NCI-H748 (cell line): Measurements from ENCODE around the gene EYS.
"Not testable (repeated sequence)": the region's sequence is repeated elsewhere in the genome, so short reads cannot be mapped to it uniquely, and the experiment has no call there.

Experiments
- DNase-seq: peaks from one replicate; lab custom pipeline; 2025; ENCODE audit not compliant: unreplicated experiment; lab: John Stamatoyannopoulos, UW

The EYS gene

GRCh38 chr6:64012351-64013001 lies 1694.5 kb downstream of the EYS start:
- DNase-seq: peak; percentile 80

GRCh38 chr6:64010666-64011065 lies 1696.4 kb downstream of the EYS start:
- DNase-seq: no peak

DNA sequence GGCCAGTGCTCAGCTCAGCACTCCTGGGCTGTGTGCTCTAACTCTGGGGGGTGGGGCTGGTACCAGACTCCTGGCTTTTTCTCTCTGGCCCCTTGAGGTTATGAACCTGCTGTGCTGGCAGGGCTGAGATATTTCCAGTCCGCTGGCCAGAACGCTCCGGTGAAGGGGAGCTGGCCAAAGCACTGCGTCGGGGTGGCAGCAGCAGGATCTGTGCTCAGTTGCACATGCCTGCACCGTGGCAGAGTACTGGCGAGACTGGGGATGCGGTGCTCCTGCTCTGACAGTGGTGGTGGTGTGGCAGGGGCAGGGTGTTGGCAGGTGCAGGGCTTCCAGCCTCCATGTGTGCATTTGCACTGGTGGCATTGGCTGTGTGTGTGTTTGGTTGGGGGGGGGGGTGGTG lies 1697.0 kb downstream of the EYS start:
- no peak for DNase-seq

- no peak for DNase-seq
Observed at GRCh38 chr6:64006246-64006645, 1700.8 kb downstream of the EYS start.

DNA sequence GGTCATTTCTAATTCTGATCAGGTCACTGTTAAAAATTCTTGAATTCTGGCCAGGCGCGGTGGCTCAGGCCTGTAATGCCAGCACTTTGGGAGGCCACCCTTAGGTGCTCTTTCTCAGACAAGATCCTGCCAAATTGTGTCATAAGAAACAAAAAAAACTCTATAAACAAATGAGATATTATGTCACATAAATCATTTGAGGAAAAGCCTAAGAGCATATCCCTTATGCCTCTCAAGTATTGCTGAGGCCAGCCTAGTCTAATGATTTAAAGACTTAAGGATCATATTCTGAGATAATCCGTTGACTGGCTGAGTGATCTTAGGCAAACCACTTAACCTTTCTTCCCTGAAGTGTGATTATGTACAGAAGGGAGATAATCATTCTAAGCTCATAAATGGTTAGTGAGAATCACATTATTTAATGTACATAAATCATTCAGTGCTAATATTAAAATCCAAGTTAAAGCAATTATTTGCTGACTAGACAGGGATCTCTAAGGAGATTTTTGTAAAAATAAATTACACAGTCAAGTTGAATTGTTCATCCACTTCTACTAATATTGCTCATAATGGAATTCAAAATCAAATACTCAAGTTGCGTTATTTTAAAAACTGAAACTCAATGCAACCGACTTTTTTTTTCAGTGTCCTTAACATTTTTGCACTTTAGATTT lies 1706.1 kb downstream of the EYS start:
- peak; percentile 18 for DNase-seq

- DNase-seq: no peak
Observed at GRCh38 chr6:63999613-64000012, 1707.4 kb downstream of the EYS start.

DNA sequence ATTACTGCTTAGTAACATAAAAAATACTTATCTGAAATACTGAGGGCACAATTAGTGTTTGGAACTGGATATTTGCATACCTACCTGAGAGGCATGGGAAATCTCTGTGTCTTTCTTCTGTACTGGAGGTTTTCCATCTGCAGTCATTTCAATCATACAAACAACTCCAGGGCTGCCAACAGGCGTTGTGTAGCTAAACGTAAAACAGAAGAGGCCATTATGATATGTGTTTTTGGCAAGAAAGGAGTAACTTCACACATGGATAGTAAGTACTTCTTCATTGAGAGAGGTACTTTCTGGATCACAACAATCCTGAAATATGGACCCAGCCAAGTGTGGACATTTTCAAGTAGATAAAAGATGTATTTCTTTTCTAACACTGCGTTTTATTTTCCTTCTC lies 1708.0 kb downstream of the EYS start:
- DNase-seq: no peak

- DNase-seq: no peak
Observed at GRCh38 chr6:63997734-63998133, 1709.3 kb downstream of the EYS start.

GRCh38 chr6:63997221-63997620 lies 1709.8 kb downstream of the EYS start:
- DNase-seq: no peak

- DNase-seq: no peak
Observed at GRCh38 chr6:63985223-63985622, 1721.8 kb downstream of the EYS start.

GRCh38 chr6:63975699-63976098 lies 1731.3 kb downstream of the EYS start:
- DNase-seq: no peak

- DNase-seq: no peak
Observed at GRCh38 chr6:63968650-63969049, 1738.4 kb downstream of the EYS start.

DNA sequence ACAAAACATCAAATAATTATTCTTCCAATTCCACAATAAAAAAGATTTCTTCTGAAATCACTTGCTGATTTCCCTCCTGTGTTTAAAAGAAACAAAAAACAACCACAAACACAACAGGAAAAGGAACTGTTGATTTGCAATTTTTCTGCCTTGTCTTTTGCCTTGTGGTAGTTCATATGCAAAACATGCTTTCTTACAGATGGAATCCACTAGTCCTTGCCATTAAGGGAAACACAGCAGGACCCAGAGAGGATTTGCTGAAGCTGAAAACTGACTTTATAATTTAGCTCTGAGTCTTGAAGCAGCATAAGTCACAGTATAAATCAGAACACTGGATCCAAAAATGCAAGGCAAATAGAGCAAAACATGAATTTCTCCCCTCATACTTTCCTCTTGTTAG lies 1742.7 kb downstream of the EYS start:
- DNase-seq: no peak

DNA sequence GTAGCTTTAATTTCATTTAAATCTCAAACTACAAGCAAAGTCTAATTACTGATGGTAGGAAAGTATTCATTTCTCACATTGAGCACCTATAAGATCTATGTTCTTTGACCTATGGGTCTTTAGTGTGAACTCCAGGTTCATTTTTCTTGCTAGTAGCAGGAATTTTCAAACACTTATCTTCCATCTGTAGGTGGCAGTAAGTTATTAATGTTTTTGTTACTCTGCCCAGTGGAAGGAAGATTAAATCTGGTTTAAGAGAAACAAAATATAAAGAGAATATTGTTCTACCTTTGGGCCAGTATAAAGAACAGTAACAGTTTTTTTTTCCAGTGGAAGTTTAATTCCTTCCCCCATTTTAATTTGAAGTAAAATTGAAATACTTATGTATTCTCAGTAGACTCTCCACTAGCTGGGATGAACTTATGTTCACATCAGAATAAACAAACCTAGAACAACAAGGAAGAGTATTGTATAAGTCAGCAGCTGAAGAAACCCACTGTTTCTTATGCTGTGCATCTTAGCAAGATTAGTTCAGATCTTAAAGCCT lies 1743.2 kb downstream of the EYS start:
- no peak for DNase-seq

DNA sequence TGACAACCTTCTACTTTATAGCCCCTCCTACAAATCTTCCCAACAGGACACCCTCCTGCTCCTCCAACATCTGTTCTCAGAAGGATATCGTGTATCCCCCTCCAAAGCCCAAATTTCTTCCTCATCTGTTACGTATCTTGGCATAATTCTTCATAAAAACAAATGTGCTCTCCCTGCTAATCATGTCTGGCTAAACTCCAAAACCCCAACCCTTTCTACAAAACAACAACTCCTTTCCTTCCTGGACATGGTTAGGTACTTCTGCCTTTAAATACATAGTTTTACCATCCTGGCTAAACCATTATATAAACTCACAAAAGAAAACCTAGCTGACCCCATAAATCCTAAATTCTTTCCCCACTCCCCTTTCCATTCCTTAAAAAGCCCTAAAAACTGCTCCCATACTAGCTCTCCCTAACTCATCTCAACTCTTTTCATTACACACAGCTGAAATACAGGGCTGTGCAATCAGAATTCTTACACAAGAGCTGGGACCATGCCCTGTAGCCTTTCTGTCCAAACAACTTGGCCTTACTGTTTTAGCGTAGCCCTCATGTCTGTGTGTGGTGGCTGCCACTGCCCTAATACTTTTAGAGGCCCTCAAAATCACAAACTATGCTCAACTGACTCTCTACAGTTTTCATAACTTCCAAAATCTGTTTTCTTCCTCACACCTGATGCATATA lies 1753.5 kb downstream of the EYS start:
- not testable (repeated sequence) for DNase-seq

GRCh38 chr6:63947792-63948529 lies 1759.1 kb downstream of the EYS start:
- DNase-seq: no peak

DNA sequence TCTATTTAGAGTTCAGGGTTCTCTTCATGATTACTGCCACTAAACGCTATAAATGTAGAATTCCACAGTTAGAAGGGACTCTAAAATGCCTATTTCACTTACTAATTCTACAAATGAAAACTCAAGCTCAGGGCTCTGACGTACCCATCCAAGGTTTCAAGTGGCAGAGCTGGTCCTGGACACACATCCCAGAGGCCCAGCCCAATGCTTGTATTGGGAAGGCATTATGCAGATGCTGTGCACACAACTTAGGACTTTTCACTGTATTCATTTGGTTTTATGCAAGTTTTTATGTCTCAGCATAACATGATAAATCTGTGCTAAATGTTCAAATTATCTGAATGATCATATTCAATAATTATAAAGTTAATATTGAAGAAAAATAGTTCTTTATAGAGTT lies 1761.0 kb downstream of the EYS start:
- no peak for DNase-seq

DNA sequence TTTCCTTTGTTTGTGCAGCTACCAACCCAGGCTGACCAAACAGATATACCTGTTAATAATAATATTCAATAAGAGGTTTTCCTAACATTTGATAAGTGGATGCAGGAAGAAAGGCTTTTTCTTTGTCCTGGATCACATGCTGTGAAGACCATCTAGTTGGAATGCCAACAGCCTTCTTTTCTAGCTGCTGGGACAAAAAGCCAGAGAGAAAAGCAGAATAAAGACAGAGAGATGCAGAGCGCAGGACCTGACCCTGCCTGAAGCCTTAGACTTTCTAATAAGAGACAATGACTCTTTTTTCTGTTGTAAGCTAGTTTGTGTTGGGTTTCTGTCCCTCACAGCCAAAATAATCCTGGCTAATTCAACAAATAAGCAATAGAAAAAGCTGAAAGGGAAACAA lies 1763.2 kb downstream of the EYS start:
- DNase-seq: no peak

DNA sequence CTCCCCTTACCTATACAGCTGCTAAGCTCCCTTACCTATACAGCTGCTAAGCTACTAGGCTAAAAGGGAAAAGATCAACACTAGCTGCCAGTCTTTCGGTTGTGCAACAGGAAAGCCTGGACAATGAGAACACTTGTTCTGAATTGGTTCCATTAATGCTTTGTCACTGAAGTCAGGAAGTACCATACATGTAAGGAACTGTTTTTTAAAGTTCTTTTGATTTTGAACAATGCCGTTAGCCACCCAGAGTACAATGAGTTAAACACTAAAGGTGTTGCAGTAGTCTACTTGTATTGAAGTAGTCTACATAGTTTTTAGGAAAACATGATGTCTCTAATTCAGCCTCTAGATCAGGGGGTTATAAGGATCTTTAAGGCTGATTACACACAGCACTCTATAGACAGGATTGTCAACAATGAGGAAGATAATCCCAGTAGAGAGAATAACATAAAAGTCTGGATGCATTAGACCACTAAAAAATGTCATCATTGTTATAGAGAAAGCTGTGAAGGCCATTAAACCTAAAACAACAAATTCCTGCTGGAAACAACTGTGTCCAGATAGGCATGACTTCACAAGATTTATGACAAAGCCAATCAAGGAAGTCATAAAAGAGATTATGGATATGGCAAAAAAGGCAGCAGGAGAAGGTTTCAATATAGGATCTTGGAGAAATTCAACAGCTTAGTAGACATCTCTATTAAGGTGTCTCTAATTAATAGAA lies 1765.1 kb downstream of the EYS start:
- peak; percentile 13 for DNase-seq

DNA sequence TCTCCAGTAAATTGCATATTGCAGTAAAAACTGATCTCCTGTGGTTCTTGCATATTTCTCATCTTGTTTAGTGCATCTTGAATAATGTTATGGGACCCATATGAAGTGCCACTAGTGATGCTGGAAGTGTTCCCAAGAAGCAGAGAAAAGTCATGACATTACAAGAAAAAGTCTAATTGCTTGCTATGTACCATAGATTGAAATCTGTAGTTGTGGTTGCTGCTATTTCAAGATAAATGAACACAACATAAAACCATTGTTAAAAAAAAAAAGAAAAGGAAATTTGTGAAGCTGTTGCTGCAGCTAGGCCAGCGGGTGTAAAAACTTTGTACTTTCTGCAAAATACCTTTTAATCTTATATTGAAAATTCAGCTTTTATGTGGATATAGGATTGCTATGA lies 1767.0 kb downstream of the EYS start:
- no peak for DNase-seq

GRCh38 chr6:63936399-63936798 lies 1770.6 kb downstream of the EYS start:
- no peak for DNase-seq
